Vagina (tissue), 2 donors: Measurements from ENCODE around the gene SLC25A41.

Experiments
- CTCF ChIP-seq, 3 experiments: fragments of 450-650 bp in 2 of 3; fragments of 200-600 bp in 1 of 3; sonication (generic) in 1 of 3; IDR thresholded peaks; one replicate each; pipeline ENCODE4 v1.5.1; 2017 to 2019; ENCODE audit warnings: antibody characterized with exemption in 3 of 3, mild to moderate bottlenecking in 2 of 3, moderate library complexity in 2 of 3
- POLR2A ChIP-seq, 2 donors: fragments of 450-650 bp; IDR thresholded peaks; one replicate each; pipeline ENCODE4 v1.6.1; 2017; ENCODE audit warnings: antibody characterized with exemption in 2 of 2, mild to moderate bottlenecking in 2 of 2, moderate library complexity in 2 of 2

GRCh38 chr19:6450166-6450565 lies 16.6 kb upstream of the SLC25A41 start:
- no peak for TF ChIP-seq CTCF (IDR thresholded peaks at IDR 0.05)
- no peak for TF ChIP-seq POLR2A (IDR thresholded peaks at IDR 0.05)
